Measurements from ENCODE around the gene OPN1SW.

Gene OPN1SW

GRCh38 chr7:128767475-128768110, 8.0 kb downstream of the OPN1SW start:
- intact Hi-C loops (cut with DNase I): no loop called here
- no peak for DNase-seq

GRCh38 chr7:128763541-128763940, 12.1 kb downstream of the OPN1SW start:
- no peak for DNase-seq
- intact Hi-C loops (cut with DNase I): no loop called here

- intact Hi-C loops (cut with DNase I): no loop called here
- DNase-seq: no peak
Measured at GRCh38 chr7:128759242-128759641, 16.4 kb downstream of the OPN1SW start.

- intact Hi-C loops (cut with DNase I): no loop called here
- no peak for DNase-seq
Measured at GRCh38 chr7:128758553-128758952, 17.0 kb downstream of the OPN1SW start.

GRCh38 chr7:128757203-128757602, 18.4 kb downstream of the OPN1SW start:
- DNase-seq: no peak
- intact Hi-C loops (cut with DNase I): no loop called here

GRCh38 chr7:128755819-128756476, 19.6 kb downstream of the OPN1SW start:
- no peak for DNase-seq

GRCh38 chr7:128755075-128755818, 20.3 kb downstream of the OPN1SW start:
- DNase-seq: no peak
- intact Hi-C loops (cut with DNase I): no loop called here

More at GRCh38 chr7:128755819-128756476, 19.6 kb downstream of the OPN1SW start:
- intact Hi-C loops (cut with DNase I): no loop called here

GRCh38 chr7:128752251-128752650, 23.3 kb downstream of the OPN1SW start:
- intact Hi-C loops (cut with DNase I): no loop called here
- no peak for DNase-seq

- intact Hi-C loops (cut with DNase I): no loop called here
- no peak for DNase-seq
Measured at GRCh38 chr7:128747327-128748079, 28.1 kb downstream of the OPN1SW start.

- intact Hi-C loops (cut with DNase I): no loop called here
- DNase-seq: no peak
Measured at GRCh38 chr7:128745706-128746105, 29.9 kb downstream of the OPN1SW start.

- intact Hi-C loops (cut with DNase I): no loop called here
Measured at GRCh38 chr7:128744366-128744905, 31.2 kb downstream of the OPN1SW start.

GRCh38 chr7:128743112-128743772, 32.4 kb downstream of the OPN1SW start:
- intact Hi-C loops (cut with DNase I): no loop called here
- DNase-seq: no peak

More at GRCh38 chr7:128744366-128744905, 31.2 kb downstream of the OPN1SW start:
- no peak for DNase-seq

- no peak for DNase-seq
Measured at GRCh38 chr7:128742206-128742605, 33.4 kb downstream of the OPN1SW start.

GRCh38 chr7:128741491-128741890, 34.1 kb downstream of the OPN1SW start:
- intact Hi-C loops (cut with DNase I): no loop called here
- no peak for DNase-seq

More at GRCh38 chr7:128742206-128742605, 33.4 kb downstream of the OPN1SW start:
- intact Hi-C loops (cut with DNase I): no loop called here

GRCh38 chr7:128740996-128741395, 34.6 kb downstream of the OPN1SW start:
- intact Hi-C loops (cut with DNase I): no loop called here
- DNase-seq: no peak

GRCh38 chr7:128739990-128740682, 35.5 kb downstream of the OPN1SW start:
- no peak for DNase-seq
- intact Hi-C loops (cut with DNase I): loop anchor here (1.0 kb wide), 1 partner anchor 123 kb away; no protein-coding TSS in a partner anchor

- DNase-seq: peak; percentile 94 to 99 (median 98)
- intact Hi-C loops (cut with DNase I): loop anchor here (1.0 kb wide), 1 partner anchor 124 kb away; no protein-coding TSS in a partner anchor
Measured at GRCh38 chr7:128739048-128739962, 36.3 kb downstream of the OPN1SW start, which contains the start of gene CALU. Gene CALU, plus strand, starts transcription at chr7:128739359. Its CDS starts 9,225 bp downstream, at chr7:128748584.

GRCh38 chr7:128738570-128739047, 37.0 kb downstream of the OPN1SW start:
- intact Hi-C loops (cut with DNase I): loop anchor here (1.0 kb wide), 1 partner anchor 125 kb away; no protein-coding TSS in a partner anchor
- DNase-seq: peak in 4 of 10 donors; percentile 10 to 76 (median 16)

All from posterior cingulate gyrus (tissue), 11 donors.